HG03060 (cell line): ENCODE measurements around the gene POU2F2.

ENCODE experiments used
- ATAC-seq: cut with Tn5 transposase; IDR thresholded peaks from one replicate; pipeline ENCODE4 v1.9.1; 2021; ENCODE audit warnings: low read depth, moderate number of reproducible peaks; ENCODE audit not compliant: unreplicated experiment

The POU2F2 gene

DNA sequence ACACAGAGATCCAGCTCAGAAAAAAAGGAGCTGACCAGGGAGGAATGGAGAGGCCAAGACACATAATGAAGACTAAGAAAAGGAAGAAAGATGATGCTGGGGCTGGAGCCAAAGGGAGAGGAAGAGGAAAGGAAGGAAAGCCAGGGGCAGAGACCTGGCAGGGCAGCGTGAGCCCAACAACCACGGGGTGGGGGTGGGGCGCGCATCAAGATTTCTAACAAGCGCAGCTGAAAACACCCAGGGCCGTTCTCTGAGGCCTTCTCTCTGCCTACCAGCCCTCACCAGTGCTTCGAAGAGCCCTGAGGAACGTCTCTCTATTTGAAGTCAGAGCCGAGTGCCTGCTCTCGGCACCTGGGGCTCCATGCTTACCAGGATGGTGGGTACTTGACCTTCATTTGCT is 23.6 kb upstream of the POU2F2 start:
- no peak for ATAC-seq

DNA sequence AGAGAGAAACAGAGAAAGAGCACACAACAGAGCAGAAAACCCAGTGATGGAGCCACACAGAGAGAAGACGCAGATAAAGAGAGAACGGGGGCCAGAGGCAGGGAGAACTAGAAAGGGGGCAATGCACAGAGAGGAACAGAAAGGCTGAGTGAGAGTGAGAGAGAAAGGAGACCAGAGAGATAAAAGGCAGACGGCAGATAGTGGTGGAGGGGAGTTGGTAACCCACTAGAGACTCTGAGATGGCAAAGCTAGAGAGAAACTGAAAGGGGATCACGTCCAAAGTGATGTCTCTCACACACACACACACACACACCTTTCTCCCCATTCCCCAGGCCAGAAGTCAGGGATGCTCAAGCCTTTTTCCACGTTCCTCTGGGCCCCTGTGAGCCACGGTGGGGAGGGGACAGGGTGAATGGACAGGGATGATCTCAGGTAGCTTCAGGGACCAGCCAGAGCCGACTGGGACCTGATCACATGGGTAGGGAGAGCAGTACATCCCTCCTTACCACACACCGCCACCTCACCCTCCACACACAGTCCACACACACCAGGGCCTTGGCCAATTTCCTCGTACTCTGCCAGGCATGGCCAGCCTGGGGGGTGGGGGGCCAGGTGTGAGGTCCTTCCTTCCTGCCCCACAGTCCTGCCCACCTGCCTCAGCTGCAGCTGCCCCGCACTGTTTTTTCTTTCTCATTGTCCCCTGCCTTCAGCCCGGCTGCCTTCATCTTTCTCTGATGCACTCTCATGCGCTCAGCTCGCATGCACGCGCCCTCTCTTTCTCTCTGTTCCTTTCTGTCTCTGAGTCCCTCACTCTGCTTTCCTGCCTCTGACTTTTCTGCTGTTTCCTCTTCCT is 22.5 kb upstream of the POU2F2 start:
- ATAC-seq, result no peak

GRCh38 chr19:42153672-42154433 is 21.6 kb upstream of the POU2F2 start:
- no peak for ATAC-seq

DNA sequence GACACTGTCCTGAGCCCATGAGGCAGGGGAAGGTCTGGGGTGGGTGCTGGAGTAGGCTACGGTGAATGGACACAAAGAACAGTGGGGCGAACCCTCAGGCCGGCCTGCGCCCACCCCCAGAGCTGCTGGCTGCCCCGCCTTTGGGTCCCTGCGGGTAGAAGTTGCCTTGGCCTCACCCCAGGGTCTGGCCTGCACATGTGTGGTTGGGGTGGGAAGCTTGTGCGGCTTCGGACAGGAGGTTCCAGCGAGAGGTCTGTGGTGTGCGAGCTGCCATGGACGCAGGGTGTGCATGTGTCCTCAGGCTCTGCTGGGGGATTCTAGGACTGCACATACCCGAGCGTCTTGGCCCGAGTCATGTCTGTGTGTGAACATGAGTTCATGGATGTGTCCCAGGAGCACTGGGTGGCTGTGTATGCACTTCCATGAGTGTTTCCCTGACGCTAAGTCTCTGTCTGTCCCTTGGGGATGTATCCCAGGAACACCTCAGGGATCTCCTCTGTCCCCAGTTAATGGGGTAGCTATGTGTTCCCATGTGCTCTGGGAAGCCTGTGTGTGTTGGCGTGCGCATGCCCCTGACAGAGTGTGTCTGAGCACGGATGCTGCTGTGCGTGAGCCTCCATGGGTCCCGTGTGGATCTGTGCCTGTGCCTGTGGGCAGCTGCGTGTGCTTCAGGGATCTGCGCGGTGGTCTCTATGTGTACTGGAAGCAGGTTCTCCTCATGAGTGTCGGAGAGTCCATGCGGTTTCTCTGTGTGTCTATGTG is 20.8 kb upstream of the POU2F2 start:
- ATAC-seq, result no peak

GRCh38 chr19:42151782-42152684 is 19.8 kb upstream of the POU2F2 start:
- no peak for ATAC-seq

GRCh38 chr19:42150911-42151361 is 18.7 kb upstream of the POU2F2 start:
- ATAC-seq, result no peak

- no peak for ATAC-seq
Observed at GRCh38 chr19:42150364-42150763, 18.1 kb upstream of the POU2F2 start.

DNA sequence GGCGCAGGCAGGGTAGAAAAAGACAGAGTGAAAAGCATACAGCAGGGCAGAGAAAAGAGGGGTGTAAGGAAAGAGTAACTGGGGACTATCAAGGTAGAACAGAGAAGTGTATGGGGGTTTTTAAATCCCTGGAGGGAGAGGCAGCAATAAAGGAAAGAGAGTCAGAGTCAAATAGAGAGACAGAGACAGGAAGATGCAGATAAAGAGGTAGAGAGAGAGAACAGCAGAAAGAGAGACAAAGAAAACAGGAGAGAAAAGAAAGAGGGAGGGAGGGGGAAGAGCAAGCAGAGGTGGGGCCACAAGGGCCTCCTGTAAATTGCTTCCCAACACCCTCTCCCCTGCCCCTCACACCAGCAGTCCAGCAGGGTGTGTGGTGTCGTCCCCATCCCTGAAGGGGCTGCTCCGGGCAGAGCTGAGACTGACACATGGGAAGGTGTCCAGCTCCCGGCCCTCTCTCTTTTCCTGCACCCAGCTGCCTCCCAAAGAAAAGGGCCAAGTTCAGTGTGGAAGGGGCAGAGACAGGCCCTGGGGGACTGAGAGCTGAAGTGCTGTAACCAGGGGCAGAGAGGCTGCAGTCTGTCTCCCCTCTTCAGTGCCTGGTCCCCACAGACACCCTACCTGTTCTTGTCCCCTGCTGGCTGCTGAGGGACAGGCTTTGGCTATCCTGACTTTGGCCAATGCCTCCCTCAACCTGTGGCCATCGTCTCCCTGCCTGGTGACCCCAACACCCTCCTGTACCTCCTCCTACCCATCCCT is 17.4 kb upstream of the POU2F2 start:
- ATAC-seq, result no peak

DNA sequence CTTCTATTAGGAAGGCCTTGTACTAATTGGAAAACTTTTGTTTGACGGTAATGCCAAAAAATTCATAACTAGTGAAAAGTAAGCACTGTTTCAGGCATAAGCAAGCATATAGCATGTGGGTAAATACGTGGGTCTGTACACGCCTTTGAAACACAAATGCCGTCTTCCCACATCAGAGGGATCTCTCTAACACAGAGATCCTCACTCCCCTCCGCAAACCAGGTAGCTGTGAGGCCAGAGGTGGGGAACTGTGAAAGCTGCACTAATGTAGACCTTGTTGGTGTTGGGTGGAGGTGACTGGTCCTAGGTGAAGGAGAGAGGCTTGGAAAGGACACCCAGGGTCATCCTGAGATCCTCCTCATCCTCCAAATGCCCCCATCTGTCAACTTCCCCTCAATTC is 16.0 kb upstream of the POU2F2 start:
- ATAC-seq, result no peak

GRCh38 chr19:42143341-42144234 is 11.3 kb upstream of the POU2F2 start:
- no peak for ATAC-seq

DNA sequence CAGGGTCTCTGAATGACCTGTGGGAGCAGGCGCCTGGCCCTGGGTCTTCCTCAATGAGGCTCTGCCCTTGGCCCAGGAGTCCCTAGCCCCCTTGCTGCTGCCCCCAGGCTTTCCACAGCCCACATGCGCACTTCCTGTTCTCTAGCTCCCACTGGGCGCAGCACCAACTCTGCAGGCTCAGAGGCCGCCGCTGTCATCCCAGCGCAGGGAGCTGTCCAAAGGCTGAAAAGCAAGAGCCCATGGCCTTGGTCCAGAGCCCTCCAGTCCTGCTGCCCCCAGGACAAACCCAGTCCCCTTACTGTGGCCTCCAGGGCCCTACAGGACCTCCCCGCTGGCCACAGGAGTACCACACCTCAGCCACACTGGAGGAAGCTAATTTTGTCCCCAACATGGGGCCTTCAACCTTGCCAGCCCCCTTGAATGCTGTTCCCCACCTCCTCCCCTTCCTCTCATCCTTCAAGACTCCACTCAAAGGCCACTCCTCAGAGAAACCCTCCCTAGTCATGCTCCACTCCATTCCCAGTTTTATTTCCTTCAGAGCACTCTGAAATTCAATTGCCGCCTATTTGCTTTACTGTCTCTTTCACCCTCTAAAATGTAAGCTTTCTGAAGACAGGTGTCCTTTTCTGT is 8.0 kb upstream of the POU2F2 start:
- ATAC-seq, result no peak

- ATAC-seq, result no peak
Observed at GRCh38 chr19:42134535-42135070, 2.4 kb upstream of the POU2F2 start.

DNA sequence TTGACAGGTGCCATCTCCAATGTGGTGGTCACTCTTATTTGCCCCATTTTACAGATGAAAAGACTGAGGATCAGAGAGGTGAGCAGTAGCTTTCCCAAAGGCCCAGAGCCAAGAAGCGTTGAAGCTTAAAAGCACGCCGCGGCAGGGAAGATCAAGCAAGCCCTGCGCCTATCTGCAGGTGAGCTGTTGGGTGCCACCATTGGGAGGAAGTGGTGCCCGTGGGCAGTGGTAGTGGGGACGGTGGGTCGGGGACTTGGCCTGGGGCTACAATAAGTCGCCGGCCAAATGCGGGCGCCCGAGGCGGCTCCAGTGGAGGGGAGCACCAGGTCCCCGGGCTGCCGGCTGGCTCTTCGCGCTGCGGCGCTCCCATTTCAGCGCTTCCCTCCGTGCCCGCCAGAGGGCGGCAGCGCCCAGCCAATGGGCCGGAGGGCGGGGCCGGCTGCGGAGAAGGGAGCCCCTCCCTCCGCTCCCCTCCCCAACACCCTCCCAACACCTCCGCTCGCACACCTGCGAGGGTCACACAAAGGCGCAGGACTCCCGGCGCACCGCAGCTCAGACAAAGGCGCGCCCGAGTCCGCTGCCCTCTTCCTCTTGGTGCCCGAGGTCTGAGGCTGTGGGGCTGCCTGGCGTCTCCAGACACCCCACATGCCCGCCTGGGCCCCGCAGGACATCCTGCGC is 744 bp upstream of the POU2F2 start:
- ATAC-seq, result no peak

- no peak for ATAC-seq
Observed at GRCh38 chr19:42131149-42132029, 857 bp downstream of the POU2F2 start.

GRCh38 chr19:42130254-42130573 is 2.0 kb downstream of the POU2F2 start:
- ATAC-seq, result no peak
